Osteoblast (primary cell): ENCODE measurements around the gene FDX1. TPM values are rescaled to one million over a fixed set of nuclear protein-coding genes. Genes with fewer than 3 reads are reported as not detected.

Experiments used
- DNase-seq: peaks from one replicate; pipeline ENCODE4 v3.0.0; 2011; ENCODE audit warnings: low spot score, mixed read lengths; ENCODE audit not compliant: insufficient read length; ENCODE audit errors: missing footprints
- H2AFZ ChIP-seq: 2 replicates; pipeline ENCODE4 v1.6.0; 2011; ENCODE audit warnings: mild to moderate bottlenecking, low read length
- H3K27ac ChIP-seq: 2 replicates; pipeline ENCODE4 v1.5.1; 2011; ENCODE audit warnings: mild to moderate bottlenecking, low read depth, low read length, moderate library complexity
- H3K27me3 ChIP-seq: 2 replicates; pipeline ENCODE4 v1.6.0; 2012; ENCODE audit warnings: mild to moderate bottlenecking, control low read depth, inconsistent platforms, low read length, moderate library complexity; ENCODE audit not compliant: insufficient read depth
- H3K36me3 ChIP-seq: 2 replicates; pipeline ENCODE4 v1.5.1; 2011; ENCODE audit warnings: mild to moderate bottlenecking, low read length, control low read depth, moderate library complexity; ENCODE audit not compliant: insufficient read depth
- H3K4me1 ChIP-seq: 2 replicates; pipeline ENCODE4 v1.5.1; 2011; ENCODE audit warnings: mild to moderate bottlenecking, low read length, control low read depth, moderate library complexity; ENCODE audit not compliant: insufficient read depth
- H3K4me2 ChIP-seq: 2 replicates; pipeline ENCODE4 v1.6.0; 2011; ENCODE audit warnings: mild to moderate bottlenecking, low read length; ENCODE audit not compliant: insufficient read depth
- H3K4me3 ChIP-seq: fragments of 200-600 bp; sonication (generic); 3 replicates; pipeline ENCODE4 v1.5.1; 2012; ENCODE audit warnings: mild to moderate bottlenecking, low read length, inconsistent platforms; ENCODE audit not compliant: insufficient read depth
- H3K79me2 ChIP-seq: 2 replicates; pipeline ENCODE4 v1.6.0; 2012; ENCODE audit warnings: mild to moderate bottlenecking, low read length, control low read depth, inconsistent platforms; ENCODE audit not compliant: insufficient read depth
- H3K9me3 ChIP-seq: 2 replicates; pipeline ENCODE4 v1.5.1; 2011; ENCODE audit warnings: low read depth, low read length, control low read depth
- H4K20me1 ChIP-seq: 2 replicates; pipeline ENCODE4 v1.6.0; 2012; ENCODE audit warnings: mild to moderate bottlenecking, low read length, control low read depth; ENCODE audit not compliant: insufficient read depth
- CTCF ChIP-seq: IDR thresholded peaks from 2 replicates; pipeline ENCODE4 v1.5.1; 2011; ENCODE audit warnings: mild to moderate bottlenecking, low read depth, low read length, moderate library complexity; ENCODE audit errors: extremely low read depth
- total RNA-seq: library from RNA; depleted of rRNA; stranded (reverse); fragments of >200 nt; gene quantifications from 2 replicates; pipeline ENCODE4 v1.2.3, GENCODE V29; 2012

FDX1 gene
- total RNA-seq, 1 donor, result 9.0 TPM

DNA sequence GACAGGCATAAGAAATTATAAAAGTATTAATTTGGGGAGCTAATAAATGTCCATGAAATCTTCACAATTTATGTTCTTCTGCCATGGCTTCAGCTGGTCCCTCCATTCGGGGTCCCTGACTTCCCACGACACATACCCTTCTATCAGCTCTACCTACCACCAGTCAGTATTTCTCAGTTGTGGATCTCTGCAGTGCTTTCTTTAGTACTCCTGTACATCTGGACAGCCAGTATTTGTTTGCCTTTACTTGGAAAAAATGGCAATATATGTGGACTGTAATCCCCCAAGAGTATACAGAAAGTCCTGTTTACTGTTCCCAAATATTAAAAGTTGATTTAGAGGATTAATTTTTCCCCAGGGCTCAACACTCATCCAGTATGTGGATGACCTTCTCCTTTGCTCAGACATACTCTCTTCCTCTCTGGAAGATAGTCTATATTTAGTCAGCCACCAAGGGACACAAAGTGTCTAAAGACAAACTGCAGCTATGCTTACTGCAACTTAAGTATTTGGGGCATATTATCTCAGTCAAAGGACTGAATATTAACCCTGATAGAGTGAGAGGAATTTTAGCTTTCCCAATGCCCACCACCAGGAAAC, 7.3 kb upstream of the FDX1 start:
- Histone ChIP-seq H3K36me3 (no peaks in the 10 kb centered on the region), H3K79me2 (no peaks in the 10 kb centered on the region), H3K27ac (no peak overlapping the region), H3K4me2 (no peak overlapping the region), H2AFZ (no peak overlapping the region), H4K20me1 (no peaks in the 10 kb centered on the region), H3K4me1 (peaks cover 16% of the 10 kb centered on the region), H3K4me3 (no peak overlapping the region), H3K9me3 (no peaks in the 10 kb centered on the region), H3K27me3 (no peaks in the 10 kb centered on the region)
- DNase-seq, result no peak
- TF ChIP-seq CTCF, result no peak

- no peak overlapping the region for H2AFZ ChIP-seq
- H3K9me3 ChIP-seq, result no peaks in the 10 kb centered on the region
- H3K27me3 ChIP-seq, result no peaks in the 10 kb centered on the region
- H3K36me3 ChIP-seq, result no peaks in the 10 kb centered on the region
- no peaks in the 10 kb centered on the region for H3K79me2 ChIP-seq
- H3K4me1 ChIP-seq, result peaks cover 20% of the 10 kb centered on the region
- TF ChIP-seq CTCF, result no peak
- no peak overlapping the region for H3K4me3 ChIP-seq
- DNase-seq, result no peak
- peak overlapping the region; percentile 79 for H3K27ac ChIP-seq
- H3K4me2 ChIP-seq, result no peak overlapping the region
- no peaks in the 10 kb centered on the region for H4K20me1 ChIP-seq
Observed at GRCh38 chr11:110424775-110425444, 4.8 kb upstream of the FDX1 start.

DNA sequence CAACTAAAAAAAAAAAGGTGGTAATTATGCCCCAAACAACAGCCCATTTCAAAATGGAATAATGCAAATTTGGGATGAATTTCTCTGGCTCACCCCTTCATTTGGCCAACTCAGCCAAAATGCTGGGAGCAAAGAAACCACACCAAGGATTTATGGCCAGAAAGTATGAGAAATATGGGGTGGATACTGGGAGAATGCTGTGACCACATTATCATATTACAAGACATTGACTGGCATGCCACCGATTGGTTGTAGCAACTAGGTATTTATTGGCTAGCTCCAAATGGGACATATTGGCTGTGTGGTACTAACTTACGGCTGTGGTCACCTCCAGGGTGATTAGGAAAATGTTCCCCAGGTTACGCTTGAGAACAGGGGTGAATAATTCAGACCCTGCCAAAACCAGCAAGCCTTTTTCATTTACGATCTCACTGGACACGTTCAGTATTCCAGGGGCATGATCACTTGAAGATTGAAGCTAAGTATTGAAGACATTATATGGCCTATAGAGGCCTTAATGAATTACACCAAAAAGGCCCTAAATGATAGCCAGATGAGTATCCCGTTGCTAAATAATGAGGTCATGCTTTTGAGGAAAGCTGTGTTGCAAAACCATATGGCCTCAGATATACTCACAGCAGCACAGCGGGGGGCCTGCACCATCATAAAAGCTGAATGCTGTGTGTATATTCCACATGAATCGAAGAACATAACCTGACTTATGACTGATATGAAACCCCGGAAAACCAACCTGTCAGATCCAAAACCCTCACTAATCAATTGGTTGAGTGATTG, 3.8 kb upstream of the FDX1 start:
- TF ChIP-seq CTCF, result no peak
- Histone ChIP-seq H3K79me2 (peaks cover 7% of the 10 kb centered on the region), H3K4me1 (peaks cover 20% of the 10 kb centered on the region), H3K27ac (peak overlapping the region; percentile 79), H3K4me3 (peak overlapping the region; percentile 26), H3K4me2 (peak overlapping the region; percentile 46), H4K20me1 (no peaks in the 10 kb centered on the region), H3K27me3 (no peaks in the 10 kb centered on the region), H2AFZ (peak overlapping the region; percentile 54), H3K9me3 (no peaks in the 10 kb centered on the region), H3K36me3 (no peaks in the 10 kb centered on the region)
- peak; percentile 87 for DNase-seq

- H3K36me3 ChIP-seq, result no peaks in the 10 kb centered on the region
- no peak overlapping the region for H3K4me2 ChIP-seq
- peaks cover 14% of the 10 kb centered on the region for H4K20me1 ChIP-seq
- DNase-seq, result no peak
- H3K4me3 ChIP-seq, result no peak overlapping the region
- no peak for TF ChIP-seq CTCF
- H3K79me2 ChIP-seq, result peaks cover 28% of the 10 kb centered on the region
- H3K27me3 ChIP-seq, result no peaks in the 10 kb centered on the region
- H3K9me3 ChIP-seq, result no peaks in the 10 kb centered on the region
- no peak overlapping the region for H2AFZ ChIP-seq
- no peak overlapping the region for H3K27ac ChIP-seq
- H3K4me1 ChIP-seq, result peaks cover 26% of the 10 kb centered on the region
Observed at GRCh38 chr11:110428040-110428439, 1.7 kb upstream of the FDX1 start.
